ENCODE data around the gene GREB1.
"Not testable (repeated sequence)": the region's sequence is repeated elsewhere in the genome, so short reads cannot be mapped to it uniquely, and the experiment has no call there.

Gene GREB1

GRCh38 chr2:11658208-11659114 is 124.6 kb downstream of the GREB1 start:
- no peaks in the 10 kb centered on the region for H3K4me1 ChIP-seq (ENCODE audit: insufficient read depth, low read length)
- H3K36me3 ChIP-seq (ENCODE audit: insufficient read depth, low read length), result no peaks in the 10 kb centered on the region
- no peak overlapping the region for H3K27ac ChIP-seq (ENCODE audit: low read depth, low read length)
- no peaks in the 10 kb centered on the region for H3K27me3 ChIP-seq (ENCODE audit: insufficient read depth, low read length)
- H3K9ac ChIP-seq (ENCODE audit: low read depth, low read length), result no peak overlapping the region
- H3K9me3 ChIP-seq (ENCODE audit: insufficient read depth, low read depth, low read length), result peaks cover 6% of the 10 kb centered on the region; the same call in 1 of the 2 replicates
- 93% methylated on average over 19 of the region's 19 CpGs for WGBS
- no peak overlapping the region for H3K4me3 ChIP-seq (ENCODE audit: low read length)

GRCh38 chr2:11659115-11659475 is 125.2 kb downstream of the GREB1 start:
- Histone ChIP-seq H3K9ac (ENCODE audit: low read depth, low read length) (no peak overlapping the region), H3K27ac (ENCODE audit: low read depth, low read length) (no peak overlapping the region), H3K9me3 (ENCODE audit: insufficient read depth, low read depth, low read length) (peaks cover 6% of the 10 kb centered on the region; the same call in 1 of the 2 replicates), H3K36me3 (ENCODE audit: insufficient read depth, low read length) (no peaks in the 10 kb centered on the region), H3K27me3 (ENCODE audit: insufficient read depth, low read length) (no peaks in the 10 kb centered on the region), H3K4me1 (ENCODE audit: insufficient read depth, low read length) (no peaks in the 10 kb centered on the region), H3K4me3 (ENCODE audit: low read length) (no peak overlapping the region)
- 93% methylated on average over 11 of the region's 11 CpGs for WGBS

- no peaks in the 10 kb centered on the region for H3K27me3 ChIP-seq (ENCODE audit: insufficient read depth, low read length)
- H3K9ac ChIP-seq (ENCODE audit: low read depth, low read length), result no peak overlapping the region
- no peak overlapping the region for H3K4me3 ChIP-seq (ENCODE audit: low read length)
- WGBS, result 96% methylated on average over 10 of the region's 10 CpGs
- H3K36me3 ChIP-seq (ENCODE audit: insufficient read depth, low read length), result no peaks in the 10 kb centered on the region
- H3K27ac ChIP-seq (ENCODE audit: low read depth, low read length), result no peak overlapping the region
- no peaks in the 10 kb centered on the region for H3K4me1 ChIP-seq (ENCODE audit: insufficient read depth, low read length)
- peaks cover 6% of the 10 kb centered on the region; the same call in 1 of the 2 replicates for H3K9me3 ChIP-seq (ENCODE audit: insufficient read depth, low read depth, low read length)
These were observed 126.0 kb downstream of the GREB1 start for GRCh38 chr2:11659851-11660250.

DNA sequence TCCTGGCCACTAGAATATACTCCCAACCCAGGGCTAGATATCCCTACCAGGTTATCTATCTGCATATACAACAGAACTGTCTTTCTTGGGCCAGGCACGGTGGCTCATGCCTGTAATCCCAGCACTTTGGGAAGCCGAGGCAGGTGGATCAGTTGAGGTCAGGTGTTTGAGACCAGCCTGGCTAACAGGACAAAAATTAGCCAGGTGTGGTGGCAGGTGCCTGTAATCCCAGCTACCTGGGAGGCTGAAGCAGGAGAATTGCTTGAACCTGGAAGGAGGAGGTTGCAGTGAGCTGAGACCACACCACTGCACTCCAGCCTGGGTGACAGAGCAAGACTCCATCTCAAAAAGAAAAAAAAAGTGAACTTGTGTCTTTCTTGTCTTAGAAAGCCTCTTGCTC is 126.6 kb downstream of the GREB1 start:
- H3K36me3 ChIP-seq (ENCODE audit: insufficient read depth, low read length); H3K9ac ChIP-seq (ENCODE audit: low read depth, low read length); H3K9me3 ChIP-seq (ENCODE audit: insufficient read depth, low read depth, low read length); H3K27ac ChIP-seq (ENCODE audit: low read depth, low read length); H3K4me1 ChIP-seq (ENCODE audit: insufficient read depth, low read length); H3K4me3 ChIP-seq (ENCODE audit: low read length); H3K27me3 ChIP-seq (ENCODE audit: insufficient read depth, low read length): not testable (repeated sequence)
- WGBS, result 89% methylated on average over 2 of the region's 2 CpGs

- Histone ChIP-seq H3K27me3 (ENCODE audit: insufficient read depth, low read length) (no peaks in the 10 kb centered on the region), H3K9ac (ENCODE audit: low read depth, low read length) (no peak overlapping the region), H3K27ac (ENCODE audit: low read depth, low read length) (no peak overlapping the region), H3K9me3 (ENCODE audit: insufficient read depth, low read depth, low read length) (peaks cover 6% of the 10 kb centered on the region; the same call in 1 of the 2 replicates), H3K4me3 (ENCODE audit: low read length) (no peak overlapping the region), H3K36me3 (ENCODE audit: insufficient read depth, low read length) (no peaks in the 10 kb centered on the region), H3K4me1 (ENCODE audit: insufficient read depth, low read length) (no peaks in the 10 kb centered on the region)
- WGBS, result 92% methylated on average over 18 of the region's 18 CpGs
These were observed 128.1 kb downstream of the GREB1 start for GRCh38 chr2:11661891-11662435.

DNA sequence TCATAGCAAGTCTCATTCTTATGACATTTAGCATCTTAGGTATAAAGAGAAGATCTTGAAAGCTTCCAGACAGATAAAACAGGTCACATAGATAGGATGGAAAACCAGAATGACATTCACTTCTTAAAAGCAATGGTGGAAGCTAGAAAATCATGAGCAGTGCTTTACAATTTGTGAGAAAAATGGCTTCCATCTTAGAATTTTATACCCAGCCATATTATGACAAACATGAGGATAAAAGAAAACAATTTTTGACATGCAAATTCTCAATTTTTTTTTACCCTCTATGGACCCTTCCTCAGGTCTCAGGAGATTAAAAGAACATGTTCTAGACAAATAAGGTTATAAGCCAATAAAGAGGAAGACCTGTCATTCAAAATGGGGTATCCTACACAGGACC is 129.0 kb downstream of the GREB1 start:
- peaks cover 6% of the 10 kb centered on the region; the same call in 1 of the 2 replicates for H3K9me3 ChIP-seq (ENCODE audit: insufficient read depth, low read depth, low read length)
- no peak overlapping the region for H3K4me3 ChIP-seq (ENCODE audit: low read length)
- H3K36me3 ChIP-seq (ENCODE audit: insufficient read depth, low read length), result no peaks in the 10 kb centered on the region
- no peak overlapping the region for H3K27ac ChIP-seq (ENCODE audit: low read depth, low read length)
- H3K9ac ChIP-seq (ENCODE audit: low read depth, low read length), result no peak overlapping the region
- peaks cover 2% of the 10 kb centered on the region; the same call in 1 of the 2 replicates for H3K27me3 ChIP-seq (ENCODE audit: insufficient read depth, low read length)
- H3K4me1 ChIP-seq (ENCODE audit: insufficient read depth, low read length), result no peaks in the 10 kb centered on the region

DNA sequence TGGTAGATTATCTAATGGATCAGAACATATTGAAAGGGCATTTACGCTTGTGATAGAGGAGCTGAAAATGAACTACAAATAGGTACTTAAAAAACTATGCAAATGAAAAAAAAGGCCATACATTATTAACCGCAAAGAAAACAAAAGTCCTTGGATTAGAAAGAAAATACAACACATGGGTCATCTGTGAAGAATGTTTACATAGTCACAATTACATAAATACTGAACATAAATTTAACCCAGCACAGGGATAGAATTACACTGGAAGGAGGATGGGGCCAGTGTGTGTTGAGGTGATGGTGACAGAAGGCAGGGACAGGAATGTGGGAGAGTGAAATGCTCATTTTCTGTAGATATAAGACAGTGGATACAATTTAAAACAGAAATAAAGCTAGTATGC is 129.6 kb downstream of the GREB1 start:
- H3K27ac ChIP-seq (ENCODE audit: low read depth, low read length), result no peak overlapping the region
- H3K9me3 ChIP-seq (ENCODE audit: insufficient read depth, low read depth, low read length), result peaks cover 6% of the 10 kb centered on the region; the same call in 1 of the 2 replicates
- H3K4me1 ChIP-seq (ENCODE audit: insufficient read depth, low read length), result no peaks in the 10 kb centered on the region
- no peak overlapping the region for H3K4me3 ChIP-seq (ENCODE audit: low read length)
- H3K36me3 ChIP-seq (ENCODE audit: insufficient read depth, low read length), result no peaks in the 10 kb centered on the region
- 100% methylated on average over 1 of the region's 2 CpGs for WGBS
- H3K9ac ChIP-seq (ENCODE audit: low read depth, low read length), result no peak overlapping the region
- H3K27me3 ChIP-seq (ENCODE audit: insufficient read depth, low read length), result peaks cover 7% of the 10 kb centered on the region

DNA sequence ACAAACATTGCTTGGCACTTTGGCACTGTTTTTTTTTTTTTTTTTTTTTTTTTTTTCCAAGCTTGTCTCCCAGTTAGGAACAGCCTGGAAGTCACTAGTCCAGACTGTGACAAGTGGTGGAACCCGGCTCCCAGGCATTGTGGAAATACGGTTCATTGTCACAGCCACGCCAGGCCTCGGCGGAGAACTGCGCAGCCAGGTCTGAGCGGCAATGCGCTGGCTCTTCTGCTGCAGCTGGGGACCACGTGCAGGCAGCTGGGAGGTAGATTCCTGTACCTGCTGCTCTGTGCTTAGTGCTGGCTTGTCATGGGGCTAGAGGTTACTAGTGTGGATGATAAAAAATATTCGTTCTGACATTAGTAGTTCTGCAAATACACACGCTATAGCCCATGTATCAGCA is 131.2 kb downstream of the GREB1 start:
- no peak overlapping the region for H3K27ac ChIP-seq (ENCODE audit: low read depth, low read length)
- H3K36me3 ChIP-seq (ENCODE audit: insufficient read depth, low read length), result no peaks in the 10 kb centered on the region
- WGBS, result 95% methylated on average over 11 of the region's 11 CpGs
- H3K9me3 ChIP-seq (ENCODE audit: insufficient read depth, low read depth, low read length), result peaks cover 6% of the 10 kb centered on the region; the same call in 1 of the 2 replicates
- H3K4me3 ChIP-seq (ENCODE audit: low read length), result no peak overlapping the region
- no peak overlapping the region for H3K9ac ChIP-seq (ENCODE audit: low read depth, low read length)
- no peaks in the 10 kb centered on the region for H3K4me1 ChIP-seq (ENCODE audit: insufficient read depth, low read length)
- peaks cover 23% of the 10 kb centered on the region for H3K27me3 ChIP-seq (ENCODE audit: insufficient read depth, low read length)

DNA sequence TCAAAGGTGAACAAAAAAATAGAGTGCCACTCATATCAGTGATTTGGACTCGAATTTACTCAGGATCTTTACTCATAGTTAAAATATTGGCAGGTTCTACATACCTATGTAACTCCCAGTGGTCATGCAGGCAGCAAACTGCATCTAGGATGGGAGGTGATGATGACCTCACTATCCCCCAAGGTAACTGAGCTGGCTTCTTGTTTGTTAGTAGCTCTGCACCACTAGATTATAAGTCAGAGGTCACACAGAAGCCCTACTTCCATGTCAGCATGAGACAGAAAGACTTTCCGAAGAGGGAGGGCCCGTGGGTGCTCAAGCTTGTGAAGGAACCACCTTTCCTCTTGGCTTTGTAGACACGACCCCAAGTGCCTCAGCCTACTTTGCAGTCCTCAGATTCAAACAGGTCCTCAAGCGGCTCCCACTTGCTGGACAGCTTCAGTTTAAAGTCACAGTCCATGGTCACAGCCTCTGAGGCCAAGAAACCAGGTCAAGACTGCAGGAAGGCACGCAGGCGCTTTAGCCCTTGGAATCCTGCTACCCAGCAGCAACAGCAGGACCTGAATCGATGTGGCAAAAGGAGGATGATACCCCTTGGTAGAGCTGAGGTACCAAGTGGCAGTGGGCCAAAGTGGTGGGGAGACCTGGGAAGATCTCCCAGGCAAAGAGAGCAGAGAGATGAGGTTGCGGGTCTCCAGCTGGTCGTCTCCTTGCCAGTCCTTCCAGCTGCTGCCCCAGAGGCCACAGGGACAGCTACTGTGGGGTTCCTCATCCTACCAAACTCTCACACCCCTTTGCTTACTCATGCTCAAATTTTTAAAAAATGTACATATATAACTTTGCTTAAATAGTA is 131.9 kb downstream of the GREB1 start:
- Histone ChIP-seq H3K36me3 (ENCODE audit: insufficient read depth, low read length) (no peaks in the 10 kb centered on the region), H3K9me3 (ENCODE audit: insufficient read depth, low read depth, low read length) (peaks cover 6% of the 10 kb centered on the region; the same call in 1 of the 2 replicates), H3K27ac (ENCODE audit: low read depth, low read length) (no peak overlapping the region), H3K4me3 (ENCODE audit: low read length) (no peak overlapping the region), H3K27me3 (ENCODE audit: insufficient read depth, low read length) (peaks cover 30% of the 10 kb centered on the region), H3K9ac (ENCODE audit: low read depth, low read length) (no peak overlapping the region), H3K4me1 (ENCODE audit: insufficient read depth, low read length) (no peaks in the 10 kb centered on the region)
- 89% methylated on average over 10 of the region's 10 CpGs for WGBS

DNA sequence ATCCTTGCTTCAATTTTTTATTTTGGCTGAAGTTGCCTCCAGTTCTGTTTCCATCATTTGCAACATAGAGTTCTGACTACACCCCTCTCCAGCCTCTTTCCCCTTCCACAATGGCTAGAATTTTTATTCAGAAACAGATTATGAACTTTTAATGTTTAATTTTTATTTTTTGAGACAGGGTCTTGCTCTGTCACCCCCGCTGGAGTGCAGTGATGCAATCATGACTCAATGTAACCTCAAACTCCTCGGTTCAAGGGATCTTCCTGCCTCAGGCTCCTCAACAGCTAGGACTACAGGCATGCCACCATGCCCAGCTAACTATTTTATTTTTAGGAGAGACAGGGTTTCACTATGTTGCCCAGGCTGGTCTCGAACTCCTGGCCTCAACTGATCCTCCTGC is 133.3 kb downstream of the GREB1 start:
- H3K9me3 ChIP-seq (ENCODE audit: insufficient read depth, low read depth, low read length), result peaks cover 6% of the 10 kb centered on the region; the same call in 1 of the 2 replicates
- H3K9ac ChIP-seq (ENCODE audit: low read depth, low read length), result no peak overlapping the region
- peaks cover 35% of the 10 kb centered on the region for H3K27me3 ChIP-seq (ENCODE audit: insufficient read depth, low read length)
- no peak overlapping the region for H3K27ac ChIP-seq (ENCODE audit: low read depth, low read length)
- H3K4me1 ChIP-seq (ENCODE audit: insufficient read depth, low read length), result no peaks in the 10 kb centered on the region
- 92% methylated on average over 3 of the region's 3 CpGs for WGBS
- H3K4me3 ChIP-seq (ENCODE audit: low read length), result no peak overlapping the region
- H3K36me3 ChIP-seq (ENCODE audit: insufficient read depth, low read length), result no peaks in the 10 kb centered on the region

Measured in HUES64 (cell line).